Measurements from ENCODE around the gene C5orf24.

- TF ChIP-seq EZH2 (IDR thresholded peaks at IDR 0.05; ENCODE audit: insufficient read depth, poor library complexity, severe bottlenecking) (no peak), EZH2phosphoT487 (IDR thresholded peaks at IDR 0.05; ENCODE audit: insufficient read depth, low read depth) (no peak)
Observed at GRCh38 chr5:134818776-134819175, 27.0 kb upstream of the C5orf24 start.
